ENCODE measurements around the gene LILRA2. TPM values are rescaled to one million over a fixed set of nuclear protein-coding genes. Genes with fewer than 3 reads are reported as not detected.
"Not testable (repeated sequence)": the region's sequence is repeated elsewhere in the genome, so short reads cannot be mapped to it uniquely, and the experiment has no call there.

The LILRA2 gene
- total RNA-seq, 2 experiments from 2014 or later, result not detected

DNA sequence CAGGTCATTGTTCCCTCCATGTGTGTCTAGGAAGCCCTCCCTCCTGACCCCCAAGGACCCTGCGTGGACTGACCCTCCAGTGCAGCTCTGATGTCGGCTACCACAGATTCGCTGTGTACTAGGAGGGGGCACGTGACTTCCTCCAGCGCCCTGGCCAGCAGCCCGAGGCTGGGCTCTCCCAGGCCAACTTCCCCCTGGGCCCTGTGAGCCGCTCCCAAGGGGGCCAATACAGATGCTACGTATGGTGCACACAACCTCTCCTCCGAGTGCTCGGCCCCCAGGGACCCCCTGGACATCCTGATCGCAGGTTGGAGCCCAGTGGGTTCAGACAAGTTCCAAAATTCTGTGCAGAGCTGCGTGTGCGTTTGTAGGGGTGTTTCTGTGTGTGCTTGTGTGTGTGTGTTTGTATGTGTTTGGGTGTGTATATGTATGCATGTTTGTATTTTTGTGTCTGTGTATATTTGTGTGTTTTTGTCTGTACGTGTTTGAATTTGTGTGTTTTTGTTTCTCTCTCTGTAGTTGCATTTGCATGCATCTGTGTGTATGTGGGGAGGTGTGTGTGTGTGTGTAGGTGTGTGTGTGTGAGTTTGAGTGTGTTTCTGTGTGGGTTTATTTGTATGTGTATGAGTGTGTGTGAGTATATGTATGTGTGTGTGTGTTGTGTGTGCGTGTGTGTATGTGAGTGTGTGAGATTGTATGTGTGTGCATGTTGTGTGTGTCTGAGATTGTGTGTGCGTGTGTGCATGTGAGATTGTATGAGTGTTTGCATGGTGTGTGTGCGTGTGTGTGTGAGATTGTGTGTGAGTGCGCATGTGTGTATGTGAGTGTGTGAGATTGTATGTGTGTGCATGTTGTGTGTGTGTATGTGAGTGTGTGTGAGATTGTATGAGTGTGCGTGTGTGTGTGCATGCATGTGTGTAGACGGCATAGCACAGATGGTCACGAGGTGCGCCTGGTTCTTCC is 21.4 kb upstream of the LILRA2 start:
- Mint-ChIP-seq H3K4me1 (ENCODE audit: low read depth) (peaks cover 6% of the 10 kb centered on the region), H3K9me3 (peaks cover 2% of the 10 kb centered on the region), H3K27ac (no peak overlapping the region), H3K36me3 (ENCODE audit: low read depth) (no peaks in the 10 kb centered on the region), H3K4me3 (no peak overlapping the region), H3K27me3 (ENCODE audit: low read depth) (peaks cover 25% of the 10 kb centered on the region)
- CTCF ChIA-PET, result interaction anchor here (1.0 kb wide), 1 partner anchor 71 kb away, joined by 3 read pairs; no protein-coding TSS in a partner anchor
- no peak for DNase-seq
- intact Hi-C loops (cut with micrococcal nuclease), result no loop called here

DNA sequence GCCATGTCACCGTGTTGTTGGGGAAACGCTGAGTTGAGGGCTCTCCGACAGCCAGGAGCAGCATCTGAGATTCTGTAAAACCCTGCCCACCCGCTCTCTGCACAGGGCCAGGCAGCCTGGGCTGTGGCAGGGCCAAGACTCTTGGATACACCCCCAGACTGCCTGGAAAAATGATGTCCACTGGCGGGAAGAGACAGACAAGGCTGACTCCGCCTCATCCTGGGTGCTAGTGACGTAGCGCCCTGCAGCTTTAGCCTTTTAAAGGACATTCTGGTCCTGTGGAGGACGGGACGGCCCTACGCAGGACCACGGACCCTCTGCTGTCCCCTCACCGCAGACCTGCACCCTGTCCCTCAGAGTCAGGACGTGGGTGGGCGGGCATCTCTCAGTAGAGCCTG is 20.7 kb upstream of the LILRA2 start:
- no peak overlapping the region for H3K4me3 Mint-ChIP-seq
- intact Hi-C loops (cut with micrococcal nuclease), result no loop called here
- peaks cover 6% of the 10 kb centered on the region for H3K4me1 Mint-ChIP-seq (ENCODE audit: low read depth)
- peaks cover 25% of the 10 kb centered on the region for H3K27me3 Mint-ChIP-seq (ENCODE audit: low read depth)
- no peak overlapping the region for H3K27ac Mint-ChIP-seq
- no peaks in the 10 kb centered on the region for H3K36me3 Mint-ChIP-seq (ENCODE audit: low read depth)
- H3K9me3 Mint-ChIP-seq, result peaks cover 2% of the 10 kb centered on the region
- CTCF ChIA-PET, result no interaction called here
- DNase-seq, result no peak

DNA sequence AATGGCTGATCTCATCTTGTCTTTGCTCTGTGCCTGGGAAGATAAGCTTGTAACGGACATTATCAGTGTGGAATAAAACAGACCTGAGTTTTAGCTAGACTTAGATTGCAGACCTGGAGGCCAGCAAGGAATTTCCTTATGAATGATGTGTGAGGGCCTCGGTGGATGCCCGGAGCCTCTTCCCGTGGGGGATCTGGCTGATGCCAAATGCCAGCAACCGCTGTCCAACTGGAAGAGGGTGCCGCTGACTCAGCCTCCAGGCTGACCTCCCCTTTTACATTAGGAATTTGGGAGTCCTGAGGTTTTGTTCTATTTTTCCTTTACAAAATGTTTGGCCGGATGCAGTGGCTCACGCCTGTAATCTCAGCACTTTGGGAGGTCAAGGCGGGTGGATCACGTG is 19.6 kb upstream of the LILRA2 start:
- CTCF ChIA-PET, result no interaction called here
- Mint-ChIP-seq H3K36me3 (ENCODE audit: low read depth) (no peaks in the 10 kb centered on the region), H3K9me3 (peaks cover 2% of the 10 kb centered on the region), H3K27me3 (ENCODE audit: low read depth) (peaks cover 34% of the 10 kb centered on the region), H3K4me3 (no peak overlapping the region), H3K4me1 (ENCODE audit: low read depth) (peaks cover 6% of the 10 kb centered on the region), H3K27ac (no peak overlapping the region)
- intact Hi-C loops (cut with micrococcal nuclease), result no loop called here
- no peak for DNase-seq

DNA sequence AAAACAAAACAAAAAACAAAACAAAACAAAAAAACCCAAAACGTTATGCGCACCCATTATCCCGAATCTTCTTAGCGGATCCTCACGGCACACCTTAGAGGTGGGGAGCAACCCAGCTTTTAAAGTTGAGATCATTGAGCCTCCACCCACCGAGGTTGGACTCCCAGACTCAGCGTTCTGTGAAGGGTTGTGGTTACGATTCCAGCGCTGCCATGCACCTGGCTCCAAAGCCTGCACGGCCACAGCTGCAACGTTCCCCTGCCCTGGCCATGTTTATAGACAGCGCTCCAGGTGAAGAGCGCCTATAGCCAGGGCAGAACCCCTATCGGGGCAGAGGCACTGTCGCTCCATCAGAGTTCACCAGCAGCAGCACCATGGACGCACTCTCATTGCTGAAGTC is 18.7 kb upstream of the LILRA2 start:
- DNase-seq, result no peak
- H3K27me3 Mint-ChIP-seq (ENCODE audit: low read depth), result peaks cover 32% of the 10 kb centered on the region
- peaks cover 6% of the 10 kb centered on the region for H3K4me1 Mint-ChIP-seq (ENCODE audit: low read depth)
- no peak overlapping the region for H3K4me3 Mint-ChIP-seq
- H3K27ac Mint-ChIP-seq, result no peak overlapping the region
- CTCF ChIA-PET, result no interaction called here
- intact Hi-C loops (cut with micrococcal nuclease), result no loop called here
- peaks cover 2% of the 10 kb centered on the region for H3K9me3 Mint-ChIP-seq
- no peaks in the 10 kb centered on the region for H3K36me3 Mint-ChIP-seq (ENCODE audit: low read depth)

DNA sequence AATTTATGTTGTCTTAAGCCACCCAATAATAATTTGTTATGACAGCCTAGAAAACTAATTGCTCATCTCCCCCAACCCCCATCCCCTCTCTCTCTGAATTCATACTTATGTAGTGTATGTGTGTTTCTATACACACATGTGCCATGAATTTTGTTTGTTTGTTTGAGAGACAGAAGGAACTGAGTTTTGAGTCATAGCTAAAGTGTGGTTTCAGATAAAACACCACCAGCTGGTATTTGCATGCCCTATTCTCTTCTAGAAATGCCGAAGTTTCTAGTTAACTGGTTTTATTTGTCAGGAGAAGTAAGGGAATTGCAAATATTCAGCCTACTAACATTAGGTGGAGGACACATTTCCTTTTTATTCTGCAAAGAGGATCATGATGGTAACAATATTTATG is 17.4 kb upstream of the LILRA2 start:
- no peak for DNase-seq
- intact Hi-C loops (cut with micrococcal nuclease), result no loop called here
- CTCF ChIA-PET, result interaction anchor here (1.0 kb wide), 1 partner anchor 75 kb away, joined by 3 read pairs; no protein-coding TSS in a partner anchor
- H3K4me1 Mint-ChIP-seq (ENCODE audit: low read depth), result peaks cover 5% of the 10 kb centered on the region
- no peak overlapping the region for H3K4me3 Mint-ChIP-seq
- peaks cover 30% of the 10 kb centered on the region for H3K27me3 Mint-ChIP-seq (ENCODE audit: low read depth)
- H3K9me3 Mint-ChIP-seq, result peaks cover 2% of the 10 kb centered on the region
- H3K36me3 Mint-ChIP-seq (ENCODE audit: low read depth), result no peaks in the 10 kb centered on the region
- H3K27ac Mint-ChIP-seq, result no peak overlapping the region

DNA sequence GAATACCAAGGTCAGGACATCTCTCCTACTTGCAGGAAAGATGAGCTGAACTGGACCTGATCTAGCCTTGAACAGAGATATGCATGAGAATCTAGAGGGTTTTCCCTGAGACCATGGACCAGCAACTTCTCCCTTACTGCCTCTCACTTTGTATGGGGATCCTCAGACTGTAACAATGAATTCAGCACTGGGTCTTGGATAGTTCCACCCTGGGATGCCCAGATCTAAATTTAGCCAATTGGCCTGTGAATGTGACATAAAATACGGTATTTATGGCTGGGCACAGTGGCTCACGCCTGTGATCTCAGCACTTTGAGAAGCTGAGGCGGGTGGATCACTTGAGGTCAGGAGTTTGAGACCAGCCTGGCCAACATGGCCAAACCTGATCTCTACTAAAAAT is 15.3 kb upstream of the LILRA2 start:
- Mint-ChIP-seq H3K27ac (no peak overlapping the region), H3K4me1 (ENCODE audit: low read depth) (no peaks in the 10 kb centered on the region), H3K27me3 (ENCODE audit: low read depth) (peaks cover 27% of the 10 kb centered on the region), H3K9me3 (no peaks in the 10 kb centered on the region), H3K36me3 (ENCODE audit: low read depth) (no peaks in the 10 kb centered on the region), H3K4me3 (no peak overlapping the region)
- no peak for DNase-seq
- intact Hi-C loops (cut with micrococcal nuclease), result no loop called here
- CTCF ChIA-PET, result interaction anchor here (0.6 kb wide), 1 partner anchor 1605 kb away, joined by 4 read pairs; no protein-coding TSS in a partner anchor

DNA sequence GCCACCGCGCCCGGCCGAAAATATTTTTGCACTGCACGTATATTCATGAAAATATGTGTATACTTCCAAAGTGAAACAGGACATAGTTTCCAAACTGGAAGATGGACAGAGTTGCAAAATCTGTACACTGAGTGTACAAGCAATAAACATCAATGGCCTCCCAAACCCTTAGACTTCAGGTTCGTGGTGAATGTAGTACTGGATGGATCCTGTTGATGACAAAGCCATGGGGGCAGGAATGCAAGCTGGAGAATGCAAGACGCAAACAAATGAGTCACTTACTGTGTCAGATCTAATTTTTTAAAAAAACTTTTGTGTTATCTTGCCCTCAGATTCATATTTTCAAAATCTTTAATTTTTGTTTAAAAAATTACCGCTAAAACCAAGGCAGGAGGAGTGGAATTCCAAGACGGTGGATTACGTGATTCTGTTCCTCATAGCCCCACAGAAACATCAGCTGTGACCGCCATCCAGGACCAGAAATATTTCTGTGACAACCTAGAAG is 12.7 kb upstream of the LILRA2 start:
- intact Hi-C loops (cut with micrococcal nuclease), result no loop called here
- no peaks in the 10 kb centered on the region for H3K36me3 Mint-ChIP-seq (ENCODE audit: low read depth)

DNA sequence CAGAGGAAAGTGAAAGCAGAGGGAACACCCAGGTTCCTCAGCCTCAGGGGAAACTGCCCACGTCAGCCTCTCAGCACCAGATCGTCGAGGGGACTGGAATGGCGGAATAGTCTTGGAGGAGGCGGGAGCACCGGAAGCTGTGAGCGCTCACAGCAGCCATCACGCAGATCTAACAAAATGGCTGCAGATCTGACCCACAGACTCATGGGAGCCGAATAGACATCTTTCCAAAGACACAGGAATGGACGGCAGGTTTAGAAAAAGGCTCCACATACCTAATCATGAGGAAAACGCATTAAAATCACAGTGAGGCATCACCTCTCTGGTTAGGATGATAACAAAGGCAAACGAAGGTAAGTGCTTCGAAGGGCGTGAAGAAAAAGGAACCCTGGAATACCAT is 11.8 kb upstream of the LILRA2 start:
- CTCF ChIA-PET, result no interaction called here
- intact Hi-C loops (cut with micrococcal nuclease), result no loop called here
- peaks cover 26% of the 10 kb centered on the region for H3K27me3 Mint-ChIP-seq (ENCODE audit: low read depth)

More for the DNA sequence above, 12.7 kb upstream of the LILRA2 start:
- peaks cover 19% of the 10 kb centered on the region for H3K27me3 Mint-ChIP-seq (ENCODE audit: low read depth)
- no peaks in the 10 kb centered on the region for H3K9me3 Mint-ChIP-seq
- CTCF ChIA-PET, result no interaction called here
- H3K4me3 Mint-ChIP-seq, result no peak overlapping the region
- H3K4me1 Mint-ChIP-seq (ENCODE audit: low read depth), result no peaks in the 10 kb centered on the region
- no peak overlapping the region for H3K27ac Mint-ChIP-seq
- DNase-seq, result no peak

DNA sequence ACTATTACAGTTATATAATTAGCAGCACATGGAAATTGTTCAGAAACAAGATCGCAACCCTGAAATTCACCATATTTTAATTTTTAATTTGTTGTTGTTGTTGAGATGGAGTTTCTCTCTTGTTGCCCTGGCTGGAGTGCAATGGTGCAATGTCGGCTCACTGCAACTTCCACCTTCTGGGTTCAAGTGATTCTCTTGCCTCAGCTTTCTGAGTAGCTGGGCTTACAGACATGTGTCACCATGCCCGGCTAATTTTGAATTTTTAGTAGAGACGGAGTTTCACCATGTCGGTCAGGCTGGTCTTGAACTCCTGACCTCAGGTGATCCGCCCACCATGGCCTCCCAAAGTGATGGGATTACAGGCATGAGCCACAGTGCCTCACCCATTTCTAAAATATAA is 10.4 kb upstream of the LILRA2 start:
- intact Hi-C loops (cut with micrococcal nuclease); H3K27ac Mint-ChIP-seq; H3K9me3 Mint-ChIP-seq; H3K4me1 Mint-ChIP-seq (ENCODE audit: low read depth); H3K4me3 Mint-ChIP-seq; DNase-seq; H3K36me3 Mint-ChIP-seq (ENCODE audit: low read depth); CTCF ChIA-PET: not testable (repeated sequence)
- H3K27me3 Mint-ChIP-seq (ENCODE audit: low read depth), result peaks cover 24% of the 10 kb centered on the region

More for the DNA sequence above, 11.8 kb upstream of the LILRA2 start:
- no peak for DNase-seq
- H3K4me1 Mint-ChIP-seq (ENCODE audit: low read depth), result no peaks in the 10 kb centered on the region
- H3K27ac Mint-ChIP-seq, result no peak overlapping the region
- no peaks in the 10 kb centered on the region for H3K36me3 Mint-ChIP-seq (ENCODE audit: low read depth)
- H3K9me3 Mint-ChIP-seq, result no peaks in the 10 kb centered on the region
- H3K4me3 Mint-ChIP-seq, result no peak overlapping the region

DNA sequence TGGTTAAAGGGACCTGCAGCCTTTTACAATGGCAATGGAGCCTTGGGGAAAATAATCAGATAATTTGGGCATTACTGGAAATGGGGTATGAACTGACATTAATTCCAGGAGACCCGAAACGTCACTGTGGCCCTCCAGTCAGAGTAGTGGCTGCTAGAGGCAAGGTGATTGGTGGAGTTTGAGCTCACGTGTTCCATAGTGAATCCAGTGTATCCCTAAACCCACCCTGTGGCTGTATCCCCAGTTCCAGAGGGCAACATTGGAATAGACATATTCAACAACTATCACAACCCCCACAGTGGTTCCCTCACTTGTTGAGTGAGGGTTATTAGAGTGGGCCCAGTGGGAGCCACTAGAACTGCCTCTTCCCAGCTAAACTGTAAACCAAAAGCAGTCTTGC is 3.3 kb upstream of the LILRA2 start:
- Mint-ChIP-seq H3K4me1 (ENCODE audit: low read depth) (no peaks in the 10 kb centered on the region), H3K36me3 (ENCODE audit: low read depth) (no peaks in the 10 kb centered on the region), H3K27me3 (ENCODE audit: low read depth) (peaks cover 52% of the 10 kb centered on the region), H3K27ac (no peak overlapping the region), H3K4me3 (no peak overlapping the region), H3K9me3 (no peaks in the 10 kb centered on the region)
- intact Hi-C loops (cut with micrococcal nuclease), result no loop called here
- CTCF ChIA-PET, result interaction anchor here (0.6 kb wide), 1 partner anchor 213 kb away, joined by 3 read pairs; no protein-coding TSS in a partner anchor
- no peak for DNase-seq

DNA sequence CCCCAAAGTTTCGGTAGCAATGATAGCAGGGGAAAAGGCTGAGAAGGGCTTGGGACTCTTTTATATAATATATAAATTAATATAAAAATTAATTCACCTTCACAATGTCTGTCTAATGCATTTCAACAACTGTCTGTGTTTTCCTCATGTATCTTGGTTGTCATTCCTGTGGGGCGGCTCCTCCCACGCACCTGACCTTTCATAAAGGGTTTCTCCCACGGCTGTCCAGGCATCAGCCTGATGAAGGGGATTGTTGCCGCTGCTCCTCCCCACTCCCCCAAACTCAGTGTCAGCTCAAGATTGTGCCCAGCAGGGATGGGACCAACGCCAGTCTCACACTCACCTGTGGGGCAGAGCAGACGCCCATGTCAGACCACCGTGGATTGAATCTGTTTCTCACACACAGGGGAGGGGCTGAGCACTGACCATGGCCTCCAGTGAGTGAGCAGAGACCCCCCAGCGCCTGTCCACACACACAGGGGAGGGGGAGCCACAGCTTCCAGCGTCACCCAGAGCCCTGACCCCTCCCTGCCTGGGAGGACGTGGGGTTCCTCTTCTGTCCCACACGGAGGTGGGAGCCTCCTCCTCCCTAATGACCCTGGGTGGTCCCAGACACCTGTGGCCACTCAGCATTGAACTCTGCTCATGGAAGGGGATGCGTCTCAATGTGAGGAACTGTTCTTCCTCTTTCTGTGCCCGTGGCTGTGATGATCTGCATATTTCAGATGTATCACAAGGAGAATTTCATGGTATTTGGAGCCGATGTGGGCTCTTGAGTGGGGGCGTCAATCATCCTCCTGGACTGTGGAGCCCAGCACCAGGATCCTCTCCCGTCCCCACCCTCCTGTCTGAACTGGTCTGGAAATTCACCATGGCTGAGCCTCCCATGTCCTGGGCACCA is 1.6 kb upstream of the LILRA2 start:
- H3K27ac Mint-ChIP-seq; H3K9me3 Mint-ChIP-seq; H3K36me3 Mint-ChIP-seq (ENCODE audit: low read depth); CTCF ChIA-PET; H3K4me3 Mint-ChIP-seq; DNase-seq; H3K4me1 Mint-ChIP-seq (ENCODE audit: low read depth); intact Hi-C loops (cut with micrococcal nuclease): not testable (repeated sequence)
- H3K27me3 Mint-ChIP-seq (ENCODE audit: low read depth), result peaks cover 42% of the 10 kb centered on the region

DNA sequence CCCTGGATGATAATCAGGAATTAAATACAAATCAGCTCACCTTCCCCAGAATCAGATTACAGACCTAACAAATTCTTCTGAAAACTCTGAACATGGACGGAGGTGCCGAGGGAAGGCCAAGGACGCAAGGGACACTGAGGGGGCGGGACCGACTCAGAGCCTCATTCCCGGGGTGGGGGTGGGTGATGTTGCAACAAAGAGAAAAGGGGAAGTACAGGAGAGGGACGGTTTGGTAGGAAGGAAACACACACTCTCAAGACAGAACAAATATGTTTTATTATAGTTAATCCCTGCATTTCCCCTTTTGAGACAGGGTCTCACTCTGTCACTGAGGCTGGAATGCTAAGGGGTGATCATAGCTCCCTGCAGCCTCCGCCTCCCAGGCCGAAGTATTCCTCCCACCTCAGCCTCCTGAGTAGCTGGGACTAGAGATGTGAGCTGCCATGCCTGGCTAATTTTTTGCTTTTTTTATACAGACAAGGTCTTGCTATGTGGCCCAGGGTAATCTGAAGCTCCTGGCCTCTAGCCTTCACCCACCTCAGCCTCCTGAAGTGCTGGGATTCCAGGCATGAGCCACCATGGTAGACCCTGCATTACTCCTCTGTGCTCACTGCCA is 786 bp upstream of the LILRA2 start:
- intact Hi-C loops (cut with micrococcal nuclease), result no loop called here
- Mint-ChIP-seq H3K36me3 (ENCODE audit: low read depth) (no peaks in the 10 kb centered on the region), H3K9me3 (no peaks in the 10 kb centered on the region)

More for the DNA sequence above, 786 bp upstream of the LILRA2 start:
- no peak for DNase-seq
- Mint-ChIP-seq H3K27ac (no peak overlapping the region), H3K4me3 (no peak overlapping the region), H3K27me3 (ENCODE audit: low read depth) (peaks cover 42% of the 10 kb centered on the region), H3K4me1 (ENCODE audit: low read depth) (no peaks in the 10 kb centered on the region)
- CTCF ChIA-PET, result no interaction called here

All from activated naive CD4-positive, alpha-beta T cell treated with anti-CD3 and anti-CD28 coated beads for 36 hours (primary cell).